BJ (cell line): ENCODE results near the gene RGN. TPM values are rescaled to one million over a fixed set of nuclear protein-coding genes. Genes with fewer than 3 reads are reported as not detected.

Experiments
- CTCF ChIA-PET: fragments of 350-600 bp; formaldehyde crosslinking; extraction: SDS; loops from one replicate; lab custom pipeline; 2021; ENCODE audit warnings: antibody characterized with exemption, inconsistent platforms; lab: Yijun Ruan, JAX
- POLR2A ChIA-PET: fragments of 300-600 bp; sonication (Branson Sonifier 250); formaldehyde crosslinking; extraction: SDS; loops from one replicate; lab custom pipeline; 2021; ENCODE audit warnings: antibody characterized with exemption; lab: Charles Lee
- DNase-seq: peaks from one replicate; pipeline ENCODE4 v3.0.0-alpha.2; 2011; ENCODE audit warnings: low read depth
- H3K27me3 ChIP-seq: 2 replicates; pipeline ENCODE4 v1.6.0; 2011; ENCODE audit warnings: low read length; ENCODE audit not compliant: control insufficient read depth, insufficient read depth
- H3K36me3 ChIP-seq: 2 replicates; pipeline ENCODE4 v1.5.1; 2011; ENCODE audit warnings: low read length; ENCODE audit not compliant: control insufficient read depth, insufficient read depth
- H3K4me3 ChIP-seq: 2 replicates; pipeline ENCODE4 v1.5.1; 2011; ENCODE audit warnings: low read depth, mild to moderate bottlenecking, control low read depth, low read length
- CTCF ChIP-seq: IDR thresholded peaks from 2 replicates; pipeline ENCODE4 v1.5.1; 2011; ENCODE audit warnings: low read depth, mild to moderate bottlenecking, control low read depth, inconsistent platforms, low read length, moderate library complexity; ENCODE audit not compliant: insufficient read depth
- polyA minus RNA-seq: library from RNA; depleted of rRNA, polyadenylated mRNA; stranded (reverse); fragments of >200 nt; gene quantifications from 2 replicates; pipeline ENCODE4 v1.2.3, GENCODE V29; 2011; rRNA and poly(A)+ RNA removed
- polyA plus RNA-seq: library from polyadenylated mRNA; depleted of rRNA; stranded (reverse); fragments of >200 nt; gene quantifications from 2 replicates; pipeline ENCODE4 v1.2.3, GENCODE V29; 2011; rRNA removed

The RGN gene
- 0.82 and 0.98 TPM in 2 replicates for polyA plus RNA-seq
- polyA minus RNA-seq: 0.14 and 0.26 TPM in 2 replicates

GRCh38 chrX:47078129-47079043 lies at the start of gene RGN:
Gene RGN, plus strand, starts transcription at chrX:47078443. Its CDS starts 2,702 bp downstream, at chrX:47081145.
- no peaks in the 10 kb centered on the region for H3K36me3 ChIP-seq
- TF ChIP-seq CTCF: no peak
- POLR2A ChIA-PET: no interaction called here
- CTCF ChIA-PET: no interaction called here
- H3K4me3 ChIP-seq: no peak within 1 kb of the TSS; the same call in 1 of the 2 replicates
- no peaks in the 10 kb centered on the region for H3K27me3 ChIP-seq
- no peak for DNase-seq

- POLR2A ChIA-PET: no interaction called here
Measured at GRCh38 chrX:47030339-47030738, 47.9 kb upstream of the RGN start.

GRCh38 chrX:47047989-47048388 lies 30.3 kb upstream of the RGN start:
- Histone ChIP-seq H3K4me3 (no peak overlapping the region), H3K27me3 (no peaks in the 10 kb centered on the region), H3K36me3 (no peaks in the 10 kb centered on the region)
- ChIA-PET POLR2A (no interaction called here), CTCF (interaction anchor here (1.2 kb wide), 1 partner anchor 17 kb away, joined by 3 read pairs; no protein-coding TSS in a partner anchor)
- no peak for TF ChIP-seq CTCF
- DNase-seq: no peak

More at GRCh38 chrX:47030339-47030738, 47.9 kb upstream of the RGN start:
- no peak for DNase-seq
- Histone ChIP-seq H3K36me3 (no peaks in the 10 kb centered on the region), H3K27me3 (no peaks in the 10 kb centered on the region), H3K4me3 (no peak overlapping the region)
- CTCF ChIA-PET: interaction anchor here (0.6 to 3.1 kb wide), 12 partner anchors 10 to 270 kb away, joined by 3 to 15 read pairs (median 4); no protein-coding TSS in a partner anchor
- TF ChIP-seq CTCF: peak; percentile 44

GRCh38 chrX:47059142-47059874 lies 18.9 kb upstream of the RGN start:
- no peak for DNase-seq
- no peak for TF ChIP-seq CTCF
- no peak overlapping the region for H3K4me3 ChIP-seq
- H3K36me3 ChIP-seq: no peaks in the 10 kb centered on the region; the same call in 1 of the 2 replicates
- no peaks in the 10 kb centered on the region for H3K27me3 ChIP-seq
- ChIA-PET CTCF (no interaction called here), POLR2A (no interaction called here)

- CTCF ChIA-PET: no interaction called here
- POLR2A ChIA-PET: no interaction called here
Measured at GRCh38 chrX:47060708-47061107, 17.5 kb upstream of the RGN start.

More at GRCh38 chrX:47060708-47061107, 17.5 kb upstream of the RGN start:
- DNase-seq: no peak
- no peak for TF ChIP-seq CTCF
- no peak overlapping the region for H3K4me3 ChIP-seq
- H3K36me3 ChIP-seq: no peaks in the 10 kb centered on the region; the same call in 1 of the 2 replicates
- no peaks in the 10 kb centered on the region for H3K27me3 ChIP-seq
